ENCODE measurements around the gene ILKAP.

GRCh38 chr2:238239863-238240756 is 36.6 kb upstream of the ILKAP start, which contains the start of gene HES6:
- peak; percentile 99 for TF ChIP-seq POLR2A (IDR thresholded peaks at IDR 0.05; ENCODE audit: low read length)
- no peak for TF ChIP-seq GATA1 (IDR thresholded peaks at IDR 0.05; ENCODE audit: low read depth, low read length)
